NCI-H2081 (cell line): ENCODE measurements around the gene ST6GAL1.
"Not testable (repeated sequence)": the region's sequence is repeated elsewhere in the genome, so short reads cannot be mapped to it uniquely, and the experiment has no call there.

Experiments used
- DNase-seq, 2 experiments: peaks; one replicate each; lab custom pipeline; 2025; lab: John Stamatoyannopoulos, UW

ST6GAL1 gene

DNA sequence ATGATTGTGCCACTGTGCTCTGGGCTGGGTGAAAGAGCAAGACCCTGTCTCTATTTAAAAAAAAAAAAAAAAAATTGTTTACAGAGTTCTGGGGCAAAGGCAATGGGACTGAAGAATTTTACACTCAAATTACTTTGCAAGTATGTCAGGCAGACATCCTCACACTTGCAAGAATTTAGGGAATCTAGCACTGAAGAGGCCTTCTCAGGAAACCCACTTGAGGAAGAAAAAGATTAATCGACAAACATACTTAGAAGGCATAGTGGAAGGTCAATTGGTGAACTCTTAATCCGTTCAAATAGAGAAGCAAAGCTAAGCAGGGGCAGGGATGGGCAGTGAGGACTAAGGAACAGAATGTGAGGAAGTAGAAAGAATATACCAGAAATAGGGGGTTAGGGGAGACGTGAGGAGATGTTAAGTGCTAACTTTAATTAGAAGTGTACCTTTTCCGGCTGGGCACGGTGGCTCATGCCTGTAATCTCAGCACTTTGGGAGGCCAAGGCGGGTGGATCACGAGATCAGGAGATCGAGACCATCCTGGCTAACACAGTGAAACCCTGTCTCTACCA lies 15.0 kb downstream of the ST6GAL1 start:
- DNase-seq = no peak

DNA sequence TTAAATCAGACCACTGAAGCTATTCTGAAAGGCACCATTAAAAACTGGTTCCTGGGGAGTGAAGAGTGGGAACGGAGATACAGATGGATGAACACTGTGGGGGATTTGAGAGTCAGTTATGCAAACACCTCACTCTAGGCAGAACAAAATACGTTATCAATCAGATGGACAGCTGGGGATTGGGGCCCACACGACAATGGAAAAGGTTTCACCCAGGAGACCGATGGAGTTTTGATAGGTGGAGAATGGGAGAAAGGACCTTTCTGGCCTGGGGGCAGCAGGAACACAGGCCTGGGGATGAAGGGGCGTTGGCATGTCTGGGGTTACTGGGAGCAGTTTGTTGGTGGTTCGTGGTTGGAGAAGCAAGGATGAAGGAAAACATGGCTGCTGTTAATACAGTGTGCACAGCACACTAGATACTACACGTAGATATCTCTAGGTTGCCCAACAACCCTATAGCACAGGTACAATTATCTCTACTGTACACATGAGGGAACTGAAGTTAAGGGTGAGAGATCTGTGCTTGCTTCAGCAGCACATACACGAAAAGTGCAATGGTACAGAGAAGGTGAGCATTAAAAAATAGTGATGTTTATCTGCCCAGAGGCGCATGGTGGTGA lies 16.5 kb downstream of the ST6GAL1 start:
- no peak for DNase-seq

- no peak for DNase-seq
These were observed 19.1 kb downstream of the ST6GAL1 start for GRCh38 chr3:186949281-186949982.

DNA sequence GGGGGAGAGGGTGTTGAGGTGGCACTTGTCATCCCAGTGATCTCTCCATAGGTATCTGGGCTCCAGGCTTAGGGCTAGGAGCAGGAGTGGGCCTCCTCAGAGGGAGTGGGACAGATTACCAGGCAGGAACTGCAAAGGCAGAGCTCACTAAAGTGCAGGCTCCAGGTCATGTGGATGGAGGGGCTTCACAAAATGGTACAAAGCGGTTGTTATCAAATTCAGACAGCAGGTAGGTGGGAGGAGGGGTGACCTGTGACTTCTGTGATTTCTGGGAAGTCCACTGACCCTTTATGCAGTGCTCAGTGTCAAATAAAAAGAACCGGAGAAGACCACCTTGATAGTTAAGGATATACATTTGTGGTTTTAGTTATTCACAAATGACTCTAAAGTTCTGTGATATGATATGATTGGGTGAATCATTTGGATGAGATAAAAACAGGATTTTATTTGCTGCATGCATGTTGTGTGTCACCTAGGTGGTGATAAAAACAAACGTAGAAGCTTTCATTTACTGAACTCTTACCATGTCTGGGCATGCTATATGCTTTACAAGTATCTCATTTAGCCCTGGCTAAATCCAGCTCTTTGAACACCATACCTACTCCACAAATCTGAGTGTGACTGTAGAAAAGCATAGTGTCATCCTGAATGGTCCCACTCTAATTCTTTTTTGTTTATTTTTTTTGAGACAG lies 20.2 kb downstream of the ST6GAL1 start:
- no peak for DNase-seq

GRCh38 chr3:186951640-186952552 lies 21.6 kb downstream of the ST6GAL1 start:
- DNase-seq = no peak

DNA sequence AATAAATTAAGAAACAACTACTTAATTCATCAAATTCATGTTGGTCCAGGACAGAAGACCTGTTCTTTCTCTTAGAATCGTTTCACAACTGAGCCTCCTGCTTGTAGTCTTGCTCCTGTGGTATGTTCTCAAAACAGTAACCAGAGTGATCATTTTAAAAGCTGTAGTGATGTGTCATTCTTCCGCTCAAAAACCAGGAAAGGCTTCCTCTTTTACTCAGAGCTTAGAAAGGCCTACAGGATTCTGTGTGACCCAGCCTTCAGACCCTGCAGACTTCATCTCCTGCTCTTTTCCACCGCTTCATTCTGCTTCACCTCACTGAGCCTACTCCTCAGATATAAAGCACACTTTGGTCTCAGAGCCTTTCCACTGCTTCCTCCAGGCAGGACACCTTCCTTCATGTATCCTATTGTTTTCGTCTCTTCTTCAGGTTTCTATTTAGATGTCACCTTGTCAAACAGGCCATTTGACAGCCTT lies 22.7 kb downstream of the ST6GAL1 start:
- DNase-seq = no peak

DNA sequence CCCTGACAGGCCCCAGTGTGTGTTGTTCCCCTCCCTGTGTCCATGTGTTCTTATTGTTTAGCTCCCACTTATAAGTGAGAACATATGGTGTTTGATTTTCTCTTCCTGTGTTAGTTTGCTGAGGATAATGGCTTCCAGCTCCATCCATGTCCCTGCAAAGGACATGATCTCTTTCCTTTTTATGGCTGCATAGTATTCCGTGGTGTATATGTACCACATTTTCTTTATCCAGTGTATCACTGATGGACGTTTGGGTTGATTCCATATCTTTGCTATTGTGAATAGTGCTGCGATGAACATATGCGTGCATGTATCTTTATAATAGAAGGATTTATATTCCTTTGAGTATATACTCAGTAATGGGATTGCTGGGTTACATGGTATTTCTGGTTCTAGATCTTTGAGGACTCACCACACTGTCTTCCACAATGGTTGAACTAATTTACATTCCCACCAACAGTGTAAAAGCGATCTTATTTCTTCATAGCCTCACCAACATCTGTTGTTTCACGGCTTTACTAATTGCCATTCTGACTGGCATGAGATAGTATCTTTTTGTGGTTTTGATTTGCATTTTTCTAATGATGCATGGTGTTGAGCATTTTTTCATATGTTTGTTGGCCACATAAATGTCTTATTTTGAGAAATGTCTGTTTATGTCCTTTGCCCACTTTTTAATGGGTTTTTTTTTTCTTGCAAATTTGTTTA lies 23.8 kb downstream of the ST6GAL1 start:
- not testable (repeated sequence) for DNase-seq

GRCh38 chr3:186955898-186956696 lies 25.8 kb downstream of the ST6GAL1 start:
- no peak for DNase-seq

- no peak for DNase-seq
These were observed 28.8 kb downstream of the ST6GAL1 start for GRCh38 chr3:186959029-186959624.

DNA sequence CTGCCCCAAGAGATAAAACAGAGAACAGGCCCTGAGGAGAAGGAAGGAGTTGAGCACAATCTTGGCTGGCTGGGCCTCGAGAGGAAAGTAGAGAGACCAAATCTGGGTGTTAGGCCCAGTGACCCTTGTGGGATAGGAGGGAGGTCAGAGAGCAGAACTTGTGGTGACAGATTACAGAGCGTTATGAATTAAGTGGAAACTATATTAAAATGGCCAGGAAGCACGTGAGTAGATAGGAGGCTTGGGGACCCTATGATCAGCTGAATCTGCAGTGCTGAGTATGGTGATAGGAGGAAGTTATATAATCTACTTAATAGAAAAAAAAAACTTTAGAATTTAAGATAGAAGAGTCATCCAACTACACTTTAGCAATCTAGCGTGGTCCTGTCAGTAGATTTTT lies 30.0 kb downstream of the ST6GAL1 start:
- DNase-seq = no peak

GRCh38 chr3:186962445-186962844 lies 32.1 kb downstream of the ST6GAL1 start:
- no peak for DNase-seq

DNA sequence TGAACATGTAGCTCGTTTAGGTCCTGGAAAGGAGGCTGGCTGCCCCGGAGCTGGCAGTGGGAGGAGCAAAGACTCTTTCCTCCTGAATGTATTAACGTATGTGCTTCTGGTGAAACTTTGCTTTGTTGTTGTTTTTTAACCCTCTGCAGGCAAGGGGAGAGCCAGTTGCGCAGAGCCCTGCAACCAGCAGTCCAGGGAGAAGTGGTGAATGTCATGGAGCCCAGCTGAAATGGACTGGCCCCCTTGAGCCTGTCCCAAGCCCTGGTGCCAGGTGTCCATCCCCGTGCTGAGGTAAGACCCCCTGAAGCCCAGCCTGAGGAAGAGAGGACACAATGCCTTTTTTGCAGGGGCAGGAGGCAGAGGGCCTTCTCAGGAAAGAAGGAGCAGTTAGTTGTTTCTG lies 33.3 kb downstream of the ST6GAL1 start:
- no peak for DNase-seq

DNA sequence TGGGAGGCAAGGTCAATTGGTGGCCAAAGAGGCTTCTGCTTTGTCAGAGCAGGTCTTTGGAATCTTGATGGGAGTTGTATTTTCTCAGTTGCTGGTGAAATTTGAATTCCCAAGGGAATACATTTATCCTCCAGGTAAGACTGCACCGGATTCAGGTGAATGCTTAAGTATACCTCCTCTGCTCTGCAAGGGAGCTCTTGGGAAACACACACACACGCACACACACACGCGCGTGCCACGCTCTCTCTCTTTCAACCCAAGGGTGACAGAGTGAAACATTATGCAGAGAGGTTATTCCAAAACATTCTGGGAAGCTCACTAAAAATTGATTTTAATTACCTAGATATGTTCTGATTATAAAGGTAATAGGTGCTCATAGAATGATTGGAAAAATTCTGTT lies 33.7 kb downstream of the ST6GAL1 start:
- DNase-seq = no peak

DNA sequence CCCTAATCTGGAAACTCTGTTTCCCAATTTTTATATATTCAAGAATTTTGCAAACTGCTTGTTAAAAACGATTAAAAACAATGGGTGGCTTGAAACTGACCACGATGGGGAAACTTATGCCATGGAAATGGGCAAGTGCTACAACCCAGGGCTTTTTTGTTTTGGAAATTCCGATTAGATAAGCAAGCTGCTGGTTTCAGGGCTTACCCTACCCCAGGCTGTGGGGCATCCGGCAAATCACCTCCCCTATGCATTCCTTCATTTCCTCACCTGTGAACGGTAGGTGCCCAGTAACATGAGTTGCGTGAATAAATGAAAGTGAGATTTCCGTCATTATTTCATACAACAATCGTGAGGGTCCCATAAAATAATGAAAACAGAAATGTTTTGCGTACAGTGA lies 34.3 kb downstream of the ST6GAL1 start:
- DNase-seq = no peak

GRCh38 chr3:186965141-186965879 lies 35.0 kb downstream of the ST6GAL1 start:
- DNase-seq = no peak

DNA sequence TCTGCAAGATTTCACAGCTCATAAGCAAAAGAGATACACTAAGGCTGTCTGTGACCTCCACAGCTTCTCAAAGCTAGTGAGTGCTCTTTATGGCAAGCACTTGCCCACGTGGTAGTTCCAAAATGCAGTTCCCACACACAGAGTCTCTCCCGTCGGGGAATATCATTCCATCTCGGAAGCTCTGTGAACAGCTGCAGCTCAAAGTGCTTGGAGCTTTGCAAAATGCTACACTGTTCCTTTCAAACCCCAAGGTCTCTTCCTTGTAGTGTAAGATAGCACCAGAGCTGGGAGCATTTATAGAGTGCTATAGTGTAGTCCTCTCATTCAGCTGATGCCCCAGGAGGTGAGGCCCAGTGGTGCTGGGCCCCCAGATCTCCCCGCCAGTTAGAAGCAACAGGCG lies 36.1 kb downstream of the ST6GAL1 start:
- DNase-seq = no peak

DNA sequence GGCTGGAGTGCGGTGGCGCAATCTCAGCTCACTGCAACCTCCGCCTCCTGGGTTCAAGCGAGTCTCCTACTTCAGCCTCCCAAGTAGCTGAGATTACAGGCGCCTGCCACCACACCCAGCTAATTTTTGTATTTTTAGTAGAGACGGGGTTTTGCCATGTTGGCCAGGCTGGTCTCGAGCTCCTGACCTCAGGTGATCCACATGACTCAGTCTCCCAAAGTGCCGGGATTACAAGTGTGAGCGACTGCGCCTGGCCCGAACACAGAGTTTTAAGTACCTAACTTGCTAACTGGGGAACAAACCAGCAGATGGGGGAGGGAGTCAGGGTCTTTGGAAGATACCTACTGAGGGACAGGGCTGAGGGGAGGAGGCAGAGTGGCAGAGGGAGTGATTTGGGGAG lies 36.9 kb downstream of the ST6GAL1 start:
- not testable (repeated sequence) for DNase-seq

DNA sequence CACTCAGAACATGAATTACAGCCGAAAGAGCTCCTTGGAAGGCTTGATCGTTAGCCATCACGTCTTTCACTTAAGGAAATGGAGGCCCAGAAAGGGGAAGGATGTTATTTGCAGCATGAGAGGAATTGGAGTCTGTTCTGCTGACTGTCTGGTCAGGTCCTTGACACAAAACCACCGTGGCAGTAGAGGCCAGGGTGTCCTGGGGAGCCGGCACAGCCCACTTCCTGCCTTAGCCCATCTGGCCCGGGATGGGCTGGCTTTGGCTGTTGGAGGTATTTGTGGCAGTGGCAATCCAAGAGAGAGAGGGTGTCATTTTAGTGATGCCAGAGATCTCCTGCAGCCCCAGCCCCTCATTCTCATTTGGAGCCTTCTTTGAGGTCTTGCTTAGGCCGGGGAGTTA lies 37.4 kb downstream of the ST6GAL1 start:
- no peak for DNase-seq

DNA sequence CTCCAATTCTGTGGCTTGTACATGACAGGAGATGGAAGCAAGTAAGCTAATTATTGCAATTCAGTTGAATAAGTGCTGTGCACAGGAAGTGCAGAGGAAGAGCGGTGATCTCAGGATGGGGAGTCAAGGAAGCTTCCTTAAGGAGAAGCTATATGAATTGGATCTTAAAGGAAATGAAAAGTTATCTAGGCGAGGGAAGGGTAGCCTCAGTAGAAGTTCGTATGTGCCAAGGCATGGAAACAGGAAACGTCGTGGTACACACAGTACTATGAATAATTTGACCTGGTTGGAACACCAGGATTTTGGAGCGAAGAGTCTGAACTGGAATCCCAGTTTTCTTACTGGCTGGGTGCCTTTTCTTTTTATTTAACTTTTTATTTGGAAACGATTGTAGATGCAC lies 39.3 kb downstream of the ST6GAL1 start:
- DNase-seq = no peak
